Measurements from ENCODE around the gene SUCO.

DNA sequence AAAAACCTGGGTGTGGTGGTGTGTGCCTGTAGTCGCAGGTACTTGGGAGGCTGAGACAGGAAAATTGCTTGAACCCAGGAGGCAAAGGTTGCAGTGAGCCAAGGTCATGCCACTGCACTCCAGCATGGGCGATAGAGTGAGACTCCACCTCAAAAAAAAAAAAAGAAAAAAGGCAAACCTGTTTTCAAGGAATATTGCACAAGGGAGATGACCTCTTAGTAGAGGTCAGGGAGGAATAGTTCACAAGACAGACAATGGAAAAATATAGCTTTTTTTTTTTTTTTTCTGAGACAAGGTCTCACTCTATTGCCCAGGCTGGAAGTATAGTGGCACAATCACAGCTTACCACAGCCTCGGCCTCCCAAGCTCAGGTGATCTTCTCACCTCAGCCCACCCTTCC is 22.5 kb upstream of the SUCO start:
- TF ChIP-seq, protein P1, sequence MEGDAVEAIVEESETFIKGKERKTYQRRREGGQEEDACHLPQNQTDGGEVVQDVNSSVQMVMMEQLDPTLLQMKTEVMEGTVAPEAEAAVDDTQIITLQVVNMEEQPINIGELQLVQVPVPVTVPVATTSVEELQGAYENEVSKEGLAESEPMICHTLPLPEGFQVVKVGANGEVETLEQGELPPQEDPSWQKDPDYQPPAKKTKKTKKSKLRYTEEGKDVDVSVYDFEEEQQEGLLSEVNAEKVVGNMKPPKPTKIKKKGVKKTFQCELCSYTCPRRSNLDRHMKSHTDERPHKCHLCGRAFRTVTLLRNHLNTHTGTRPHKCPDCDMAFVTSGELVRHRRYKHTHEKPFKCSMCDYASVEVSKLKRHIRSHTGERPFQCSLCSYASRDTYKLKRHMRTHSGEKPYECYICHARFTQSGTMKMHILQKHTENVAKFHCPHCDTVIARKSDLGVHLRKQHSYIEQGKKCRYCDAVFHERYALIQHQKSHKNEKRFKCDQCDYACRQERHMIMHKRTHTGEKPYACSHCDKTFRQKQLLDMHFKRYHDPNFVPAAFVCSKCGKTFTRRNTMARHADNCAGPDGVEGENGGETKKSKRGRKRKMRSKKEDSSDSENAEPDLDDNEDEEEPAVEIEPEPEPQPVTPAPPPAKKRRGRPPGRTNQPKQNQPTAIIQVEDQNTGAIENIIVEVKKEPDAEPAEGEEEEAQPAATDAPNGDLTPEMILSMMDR (IDR thresholded peaks at IDR 0.05), result no peak
- TF ChIP-seq POLR2A (IDR thresholded peaks at IDR 0.05; ENCODE audit: low read depth) (no peak), EP300 (IDR thresholded peaks at IDR 0.05) (no peak), POLR2AphosphoS5 (IDR thresholded peaks at IDR 0.05) (no peak)

Measured in esophagus muscularis mucosa (tissue), 4 donors.